ENCODE data around the gene ENTREP1.

The ENTREP1 gene

GRCh38 chr9:69347607-69348006, 22.6 kb downstream of the ENTREP1 start:
- Histone ChIP-seq H3K9me3 (ENCODE audit: insufficient read depth, low read length) (no peaks in the 10 kb centered on the region), H3K9ac (ENCODE audit: low read length) (no peak overlapping the region), H3K79me2 (ENCODE audit: insufficient read depth, low read length) (no peaks in the 10 kb centered on the region), H3K27me3 (ENCODE audit: low read length) (no peaks in the 10 kb centered on the region), H3K9me2 (replicated peaks; ENCODE audit: insufficient read depth, low read length) (no peaks in the 10 kb centered on the region), H3K27ac (ENCODE audit: low read depth, low read length) (no peak overlapping the region), H3F3A (ENCODE audit: insufficient read depth) (no peaks in the 10 kb centered on the region), H3K4me3 (ENCODE audit: insufficient read depth, low read length, poor library complexity, severe bottlenecking) (no peak overlapping the region), H2AFZ (ENCODE audit: low read depth, low read length, severe bottlenecking) (no peak overlapping the region), H3K36me3 (ENCODE audit: low read length) (no peaks in the 10 kb centered on the region), H3K4me2 (ENCODE audit: low read depth, low read length, poor library complexity, severe bottlenecking) (no peak overlapping the region), H4K20me1 (ENCODE audit: low read depth, low read length) (no peaks in the 10 kb centered on the region)
- no peak for TF ChIP-seq CTCF (IDR thresholded peaks at IDR 0.05; ENCODE audit: insufficient read depth, low read length, poor library complexity, severe bottlenecking)
- TF ChIP-seq EZH2phosphoT487 (conservative IDR thresholded peaks at IDR 0.05; ENCODE audit: low read length) = no peak

DNA sequence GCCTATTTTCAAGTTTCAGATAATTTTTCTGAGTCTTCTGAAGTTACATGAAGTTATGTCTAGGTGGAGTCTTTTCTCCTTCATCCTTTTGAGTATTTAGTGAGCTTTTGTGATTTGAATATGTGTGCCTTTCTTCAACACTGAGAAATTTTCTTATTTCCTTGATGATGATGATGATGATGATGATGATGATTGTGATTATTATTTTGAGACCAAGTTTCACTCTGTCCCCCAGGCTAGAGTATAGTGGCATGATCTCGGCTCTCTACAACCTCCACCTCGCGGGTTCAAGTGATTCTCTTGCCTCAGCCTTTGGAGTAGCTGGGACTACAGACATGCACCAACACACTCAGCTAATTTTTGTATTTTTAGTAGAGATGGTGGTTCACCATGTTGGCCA, 26.2 kb downstream of the ENTREP1 start:
- H3F3A ChIP-seq (ENCODE audit: insufficient read depth) = no peaks in the 10 kb centered on the region
- no peaks in the 10 kb centered on the region for H3K27me3 ChIP-seq (ENCODE audit: low read length)
- H3K79me2 ChIP-seq (ENCODE audit: insufficient read depth, low read length) = no peaks in the 10 kb centered on the region
- no peaks in the 10 kb centered on the region for H3K9me3 ChIP-seq (ENCODE audit: insufficient read depth, low read length)
- H3K9me2 ChIP-seq (replicated peaks; ENCODE audit: insufficient read depth, low read length) = no peaks in the 10 kb centered on the region
- no peaks in the 10 kb centered on the region for H4K20me1 ChIP-seq (ENCODE audit: low read depth, low read length)
- H3K27ac ChIP-seq (ENCODE audit: low read depth, low read length) = no peak overlapping the region
- TF ChIP-seq EZH2phosphoT487 (conservative IDR thresholded peaks at IDR 0.05; ENCODE audit: low read length) (no peak), CTCF (IDR thresholded peaks at IDR 0.05; ENCODE audit: insufficient read depth, low read length, poor library complexity, severe bottlenecking) (no peak)
- no peaks in the 10 kb centered on the region for H3K36me3 ChIP-seq (ENCODE audit: low read length)
- no peak overlapping the region for H3K9ac ChIP-seq (ENCODE audit: low read length)
- H2AFZ ChIP-seq (ENCODE audit: low read depth, low read length, severe bottlenecking) = no peak overlapping the region
- no peak overlapping the region for H3K4me2 ChIP-seq (ENCODE audit: low read depth, low read length, poor library complexity, severe bottlenecking)
- H3K4me3 ChIP-seq (ENCODE audit: insufficient read depth, low read length, poor library complexity, severe bottlenecking) = no peak overlapping the region

DNA sequence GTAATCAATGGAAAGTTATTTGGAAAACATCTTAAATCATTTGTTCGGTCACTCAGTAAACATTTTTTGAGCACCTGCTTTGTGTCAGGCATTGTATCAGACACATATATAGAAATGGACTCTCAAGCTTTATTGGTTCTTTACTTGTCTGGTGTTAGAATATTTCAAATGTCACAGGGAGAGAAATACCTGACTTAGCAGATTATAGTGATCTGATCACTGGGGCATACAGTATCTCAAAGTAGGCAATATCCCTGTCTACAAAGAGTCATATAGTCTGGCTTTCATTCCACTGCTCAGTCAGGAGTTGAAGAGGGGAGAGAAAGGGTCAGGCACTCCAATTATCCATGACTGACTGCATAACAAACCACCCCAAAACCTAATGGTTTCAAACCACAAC, 30.2 kb downstream of the ENTREP1 start:
- Histone ChIP-seq H3K9me3 (ENCODE audit: insufficient read depth, low read length) (no peaks in the 10 kb centered on the region), H3K27ac (ENCODE audit: low read depth, low read length) (no peak overlapping the region), H3K36me3 (ENCODE audit: low read length) (no peaks in the 10 kb centered on the region), H4K20me1 (ENCODE audit: low read depth, low read length) (no peaks in the 10 kb centered on the region), H3K4me2 (ENCODE audit: low read depth, low read length, poor library complexity, severe bottlenecking) (no peak overlapping the region), H3K9ac (ENCODE audit: low read length) (no peak overlapping the region), H3K27me3 (ENCODE audit: low read length) (no peaks in the 10 kb centered on the region), H3K4me3 (ENCODE audit: insufficient read depth, low read length, poor library complexity, severe bottlenecking) (no peak overlapping the region), H2AFZ (ENCODE audit: low read depth, low read length, severe bottlenecking) (no peak overlapping the region), H3F3A (ENCODE audit: insufficient read depth) (no peaks in the 10 kb centered on the region), H3K79me2 (ENCODE audit: insufficient read depth, low read length) (no peaks in the 10 kb centered on the region), H3K9me2 (replicated peaks; ENCODE audit: insufficient read depth, low read length) (no peaks in the 10 kb centered on the region)
- TF ChIP-seq CTCF (IDR thresholded peaks at IDR 0.05; ENCODE audit: insufficient read depth, low read length, poor library complexity, severe bottlenecking) = no peak
